WTC11 (cell line): ENCODE data around the gene JSRP1. TPM values are rescaled to one million over a fixed set of nuclear protein-coding genes. Genes with fewer than 3 reads are reported as not detected.

Experiments used
- ATAC-seq: fragments of 200-7000 bp; cut with Tn5 transposase; 2 replicates; pipeline ENCODE4 v1.10.0; 2021; ENCODE audit warnings: mild to moderate bottlenecking, moderate library complexity
- CTCF ChIA-PET: fragments of 300-600 bp; sonication (Branson Sonifier 250); formaldehyde crosslinking; loops from one replicate; lab custom pipeline; 2021; ENCODE audit warnings: antibody characterized with exemption; lab: Charles Lee
- POLR2A ChIA-PET: fragments of 350-600 bp; sonication (Branson Sonifier 250); formaldehyde crosslinking; loops from one replicate; lab custom pipeline; 2021; ENCODE audit warnings: antibody characterized with exemption; lab: Charles Lee
- DNase-seq: peaks from one replicate; pipeline ENCODE4 v3.0.0; 2021; ENCODE audit warnings: low spot score
- H3K27ac Mint-ChIP-seq: 2 replicates; pipeline ENCODE4 v1.8.0; 2021; ENCODE audit warnings: mixed read lengths
- H3K27me3 Mint-ChIP-seq: 2 replicates; pipeline ENCODE4 v1.8.0; 2021; ENCODE audit warnings: low read depth, mild to moderate bottlenecking, moderate library complexity, mixed read lengths
- H3K36me3 Mint-ChIP-seq: 2 replicates; pipeline ENCODE4 v1.8.0; 2021; ENCODE audit warnings: mixed read lengths
- H3K4me1 Mint-ChIP-seq: 2 replicates; pipeline ENCODE4 v1.8.0; 2022; ENCODE audit warnings: mixed read lengths
- H3K4me3 Mint-ChIP-seq: 2 replicates; pipeline ENCODE4 v1.8.0; 2021; ENCODE audit warnings: mild to moderate bottlenecking, moderate library complexity, mixed read lengths
- H3K9me3 Mint-ChIP-seq: 2 replicates; pipeline ENCODE4 v1.8.0; 2021; ENCODE audit warnings: mixed read lengths
- CBFB ChIP-seq: sonication (generic); formaldehyde crosslinking; IDR thresholded peaks from 2 replicates; pipeline ENCODE4 v1.8.1; 2022; ENCODE audit warnings: mild to moderate bottlenecking, low read depth, missing genetic modification reagents
- CREB1 ChIP-seq: sonication (generic); formaldehyde crosslinking; IDR thresholded peaks from 2 replicates; pipeline ENCODE4 v1.8.0; 2023; ENCODE audit warnings: mild to moderate bottlenecking, missing genetic modification reagents
- EMX1 ChIP-seq: fragments of 250-450 bp; sonication (Bioruptor Pico); IDR thresholded peaks from 2 replicates; pipeline ENCODE4 v1.8.0; 2021; ENCODE audit warnings: mild to moderate bottlenecking
- HMGA2 ChIP-seq: fragments of 250-450 bp; sonication (Bioruptor Pico); IDR thresholded peaks from 2 replicates; pipeline ENCODE4 v1.4.0; 2021; ENCODE audit warnings: mild to moderate bottlenecking, moderate library complexity
- NFATC4 ChIP-seq: fragments of 250-450 bp; sonication (Bioruptor Pico); IDR thresholded peaks from 2 replicates; pipeline ENCODE4 v1.9.0; 2021; ENCODE audit warnings: mild to moderate bottlenecking
- NFYB ChIP-seq: sonication (generic); formaldehyde crosslinking; conservative IDR thresholded peaks from 2 replicates; pipeline ENCODE4 v1.8.0; 2022; ENCODE audit warnings: low read depth, missing genetic modification reagents
- NR1H2 ChIP-seq: sonication (generic); formaldehyde crosslinking; IDR thresholded peaks from 2 replicates; pipeline ENCODE4 v1.9.0; 2021; ENCODE audit warnings: mild to moderate bottlenecking, moderate library complexity, missing genetic modification reagents
- NR2C2 ChIP-seq: sonication (generic); formaldehyde crosslinking; IDR thresholded peaks from 2 replicates; pipeline ENCODE4 v1.8.0; 2022; ENCODE audit warnings: mild to moderate bottlenecking, missing genetic modification reagents
- NR3C1 ChIP-seq: sonication (generic); formaldehyde crosslinking; conservative IDR thresholded peaks from 2 replicates; pipeline ENCODE4 v1.8.1; 2023; ENCODE audit warnings: low read depth, mild to moderate bottlenecking, missing genetic modification reagents
- SOX15 ChIP-seq: fragments of 250-450 bp; sonication (Bioruptor Pico); IDR thresholded peaks from 2 replicates; pipeline ENCODE4 v1.9.0; 2021; ENCODE audit warnings: mild to moderate bottlenecking
- SP1 ChIP-seq: sonication (generic); formaldehyde crosslinking; conservative IDR thresholded peaks from 2 replicates; pipeline ENCODE4 v1.8.1; 2022; ENCODE audit warnings: missing genetic modification reagents
- ZBTB21 ChIP-seq: sonication (generic); formaldehyde crosslinking; IDR thresholded peaks from 2 replicates; pipeline ENCODE4 v1.8.1; 2023; ENCODE audit warnings: mild to moderate bottlenecking, missing genetic modification reagents, borderline replicate concordance
- ZNF263 ChIP-seq: sonication (generic); formaldehyde crosslinking; IDR thresholded peaks from 2 replicates; pipeline ENCODE4 v1.8.1; 2022; ENCODE audit warnings: low read depth, mild to moderate bottlenecking, moderate library complexity, missing genetic modification reagents
- ZNF423 ChIP-seq: fragments of 250-450 bp; sonication (Bioruptor Pico); IDR thresholded peaks from 2 replicates; pipeline ENCODE4 v2.1.2; 2022; ENCODE audit warnings: mild to moderate bottlenecking, moderate library complexity
- total RNA-seq: library from RNA; stranded (reverse); gene quantifications from 3 replicates; pipeline ENCODE4 v1.2.3, GENCODE V29; 2021
- TF ChIP-seq, protein P1 (sequence below): fragments of 250-450 bp; sonication (Bioruptor Pico); IDR thresholded peaks from 2 replicates; pipeline ENCODE4 v2.1.2; 2022; ENCODE audit warnings: mild to moderate bottlenecking, moderate library complexity
- TF ChIP-seq, protein P2 (sequence below): fragments of 250-450 bp; sonication (Bioruptor Pico); IDR thresholded peaks from 2 replicates; pipeline ENCODE4 v1.8.0; 2021; ENCODE audit warnings: mild to moderate bottlenecking
- TF ChIP-seq, protein P3 (sequence below): sonication (generic); formaldehyde crosslinking; IDR thresholded peaks from 2 replicates; pipeline ENCODE4 v1.8.0; 2022; ENCODE audit warnings: mild to moderate bottlenecking, missing genetic modification reagents
- TF ChIP-seq, protein P4 (sequence below): sonication (generic); formaldehyde crosslinking; IDR thresholded peaks from 2 replicates; pipeline ENCODE4 v1.8.1; 2022; ENCODE audit warnings: low read depth, mild to moderate bottlenecking, moderate library complexity, missing genetic modification reagents, borderline replicate concordance
- TF ChIP-seq, protein P5 (sequence below): sonication (generic); formaldehyde crosslinking; IDR thresholded peaks from 2 replicates; pipeline ENCODE4 v1.8.0; 2022; ENCODE audit warnings: mild to moderate bottlenecking, missing genetic modification reagents
- TF ChIP-seq, protein P6 (sequence below): sonication (generic); formaldehyde crosslinking; IDR thresholded peaks from 2 replicates; pipeline ENCODE4 v1.8.1; 2023; ENCODE audit warnings: mild to moderate bottlenecking, missing genetic modification reagents, moderate library complexity
- TF ChIP-seq, protein P7 (sequence below): sonication (generic); formaldehyde crosslinking; IDR thresholded peaks from 2 replicates; pipeline ENCODE4 v1.8.1; 2022; ENCODE audit warnings: low read depth, missing genetic modification reagents, borderline replicate concordance
- TF ChIP-seq, protein P8 (sequence below): fragments of 250-450 bp; sonication (Bioruptor Pico); IDR thresholded peaks from 2 replicates; pipeline ENCODE4 v1.9.0; 2021; ENCODE audit warnings: mild to moderate bottlenecking

Gene JSRP1
- total RNA-seq, 1 experiment from 2014 or later = 0.33 TPM

DNA sequence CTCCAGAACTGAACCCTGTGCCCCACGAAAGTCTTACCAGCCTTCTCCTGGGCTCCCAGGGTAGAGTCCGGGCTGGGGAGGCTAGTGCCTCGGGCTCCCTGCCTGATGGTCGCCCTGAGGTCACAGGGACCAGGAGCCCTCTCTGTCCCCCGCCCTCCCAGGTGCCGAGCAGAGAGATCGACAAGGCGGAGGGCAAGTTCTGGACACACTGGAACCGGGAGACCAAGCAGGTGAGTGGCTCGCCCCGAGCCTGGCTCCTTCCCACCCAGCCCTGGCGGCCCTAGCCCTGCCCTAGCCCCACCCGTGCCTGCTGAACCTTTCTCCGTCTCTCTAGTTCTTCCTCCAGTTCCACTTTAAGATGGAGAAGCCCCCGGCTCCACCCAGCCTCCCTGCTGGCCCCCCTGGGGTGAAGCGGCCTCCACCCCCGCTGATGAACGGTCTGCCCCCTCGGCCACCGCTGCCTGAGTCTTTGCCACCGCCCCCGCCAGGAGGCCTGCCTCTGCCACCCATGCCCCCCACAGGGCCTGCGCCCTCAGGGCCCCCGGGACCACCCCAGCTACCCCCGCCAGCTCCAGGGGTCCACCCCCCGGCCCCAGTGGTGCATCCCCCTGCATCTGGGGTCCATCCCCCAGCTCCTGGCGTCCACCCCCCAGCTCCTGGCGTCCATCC is 8.7 kb downstream of the JSRP1 start (continued):
- TF ChIP-seq NR3C1 (CRISPR knock-in tag) (no peak), CREB1 (CRISPR knock-in tag) (no peak), NFYB (CRISPR knock-in tag) (no peak), HMGA2 (CRISPR knock-in tag) (no peak)
- TF ChIP-seq, protein P1, sequence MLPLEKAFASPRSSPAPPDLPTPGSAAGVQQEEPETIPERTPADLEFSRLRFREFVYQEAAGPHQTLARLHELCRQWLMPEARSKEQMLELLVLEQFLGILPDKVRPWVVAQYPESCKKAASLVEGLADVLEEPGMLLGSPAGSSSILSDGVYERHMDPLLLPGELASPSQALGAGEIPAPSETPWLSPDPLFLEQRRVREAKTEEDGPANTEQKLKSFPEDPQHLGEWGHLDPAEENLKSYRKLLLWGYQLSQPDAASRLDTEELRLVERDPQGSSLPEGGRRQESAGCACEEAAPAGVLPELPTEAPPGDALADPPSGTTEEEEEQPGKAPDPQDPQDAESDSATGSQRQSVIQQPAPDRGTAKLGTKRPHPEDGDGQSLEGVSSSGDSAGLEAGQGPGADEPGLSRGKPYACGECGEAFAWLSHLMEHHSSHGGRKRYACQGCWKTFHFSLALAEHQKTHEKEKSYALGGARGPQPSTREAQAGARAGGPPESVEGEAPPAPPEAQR = no peak

DNA sequence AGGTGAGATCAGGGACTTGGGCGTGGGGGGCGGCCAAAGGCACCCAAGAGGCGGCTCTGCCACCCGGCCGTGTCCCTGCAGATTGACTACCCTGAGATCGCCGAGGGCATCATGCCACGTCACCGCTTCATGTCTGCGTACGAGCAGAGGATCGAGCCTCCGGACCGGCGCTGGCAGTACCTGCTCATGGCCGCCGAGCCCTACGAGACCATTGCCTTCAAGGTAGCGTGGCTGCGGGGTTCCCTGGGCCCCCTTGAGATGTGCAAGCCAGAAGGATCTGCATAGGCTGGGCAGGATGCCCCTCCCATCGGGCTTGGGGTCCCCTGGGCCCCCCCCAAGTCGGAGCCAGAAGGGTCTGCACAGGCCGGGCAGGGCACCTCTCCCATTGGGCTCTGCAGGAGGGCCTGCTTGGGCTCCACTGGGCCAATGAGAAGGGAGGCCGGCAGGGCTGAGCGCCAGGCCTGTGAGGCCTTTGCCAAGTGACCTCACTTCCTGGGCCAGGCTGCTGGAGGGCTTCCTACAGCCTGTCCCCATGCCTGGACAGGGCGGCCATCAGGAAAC is 9.3 kb downstream of the JSRP1 start:
- CTCF ChIA-PET = interaction anchor here (1.0 kb wide), 1 partner anchor 15 kb away, joined by 4 read pairs; no protein-coding TSS in a partner anchor
- Mint-ChIP-seq H3K9me3 (no peaks in the 10 kb centered on the region), H3K4me1 (no peaks in the 10 kb centered on the region), H3K36me3 (peaks cover 18% of the 10 kb centered on the region), H3K27me3 (peaks cover 12% of the 10 kb centered on the region), H3K27ac (no peak overlapping the region), H3K4me3 (no peak overlapping the region)
- no peak for DNase-seq
- no peak for ATAC-seq
- TF ChIP-seq, protein P2, sequence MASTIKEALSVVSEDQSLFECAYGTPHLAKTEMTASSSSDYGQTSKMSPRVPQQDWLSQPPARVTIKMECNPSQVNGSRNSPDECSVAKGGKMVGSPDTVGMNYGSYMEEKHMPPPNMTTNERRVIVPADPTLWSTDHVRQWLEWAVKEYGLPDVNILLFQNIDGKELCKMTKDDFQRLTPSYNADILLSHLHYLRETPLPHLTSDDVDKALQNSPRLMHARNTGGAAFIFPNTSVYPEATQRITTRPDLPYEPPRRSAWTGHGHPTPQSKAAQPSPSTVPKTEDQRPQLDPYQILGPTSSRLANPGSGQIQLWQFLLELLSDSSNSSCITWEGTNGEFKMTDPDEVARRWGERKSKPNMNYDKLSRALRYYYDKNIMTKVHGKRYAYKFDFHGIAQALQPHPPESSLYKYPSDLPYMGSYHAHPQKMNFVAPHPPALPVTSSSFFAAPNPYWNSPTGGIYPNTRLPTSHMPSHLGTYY (CRISPR knock-in tag) = no peak
- TF ChIP-seq, protein P3, sequence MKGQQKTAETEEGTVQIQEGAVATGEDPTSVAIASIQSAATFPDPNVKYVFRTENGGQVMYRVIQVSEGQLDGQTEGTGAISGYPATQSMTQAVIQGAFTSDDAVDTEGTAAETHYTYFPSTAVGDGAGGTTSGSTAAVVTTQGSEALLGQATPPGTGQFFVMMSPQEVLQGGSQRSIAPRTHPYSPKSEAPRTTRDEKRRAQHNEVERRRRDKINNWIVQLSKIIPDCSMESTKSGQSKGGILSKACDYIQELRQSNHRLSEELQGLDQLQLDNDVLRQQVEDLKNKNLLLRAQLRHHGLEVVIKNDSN = no peak
- TF ChIP-seq ZNF423 (CRISPR knock-in tag) (no peak), NR2C2 (CRISPR knock-in tag) (no peak), CBFB (CRISPR knock-in tag) (no peak), EMX1 (CRISPR knock-in tag) (no peak), NR1H2 (no peak)
- TF ChIP-seq, protein P4, sequence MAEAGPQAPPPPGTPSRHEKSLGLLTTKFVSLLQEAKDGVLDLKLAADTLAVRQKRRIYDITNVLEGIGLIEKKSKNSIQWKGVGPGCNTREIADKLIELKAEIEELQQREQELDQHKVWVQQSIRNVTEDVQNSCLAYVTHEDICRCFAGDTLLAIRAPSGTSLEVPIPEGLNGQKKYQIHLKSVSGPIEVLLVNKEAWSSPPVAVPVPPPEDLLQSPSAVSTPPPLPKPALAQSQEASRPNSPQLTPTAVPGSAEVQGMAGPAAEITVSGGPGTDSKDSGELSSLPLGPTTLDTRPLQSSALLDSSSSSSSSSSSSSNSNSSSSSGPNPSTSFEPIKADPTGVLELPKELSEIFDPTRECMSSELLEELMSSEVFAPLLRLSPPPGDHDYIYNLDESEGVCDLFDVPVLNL (CRISPR knock-in tag) = no peak
- POLR2A ChIA-PET = no interaction called here

DNA sequence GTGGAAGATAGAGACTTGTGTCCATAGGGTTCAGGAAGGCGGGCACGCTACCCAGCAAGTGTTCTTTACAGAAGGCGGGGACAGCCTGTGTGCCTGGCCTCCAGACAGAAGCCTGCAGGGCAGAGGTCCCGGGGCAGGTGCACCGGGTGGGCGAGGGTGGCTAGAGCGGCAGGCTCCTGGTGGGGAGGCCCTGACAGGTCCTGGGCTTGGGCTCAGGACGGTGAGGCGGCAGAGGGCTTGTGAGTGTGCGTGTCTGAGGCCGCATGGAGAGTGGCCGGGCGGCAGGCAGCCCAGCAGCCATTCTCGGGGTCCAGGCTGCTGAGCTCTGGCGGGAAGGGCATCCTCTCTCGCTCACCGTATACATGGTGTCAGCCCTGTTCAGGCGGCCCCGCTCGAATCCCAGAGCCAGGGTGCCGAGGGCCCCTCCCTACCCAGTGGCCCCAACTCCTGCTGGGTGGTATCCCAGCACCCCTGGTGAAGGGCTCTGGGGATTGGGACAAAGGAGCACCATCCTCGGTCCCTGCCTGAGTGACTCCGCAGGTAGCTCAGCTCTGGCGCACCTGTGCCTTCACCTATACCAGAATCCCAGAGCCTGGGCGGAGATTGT is 10.1 kb downstream of the JSRP1 start:
- Mint-ChIP-seq H3K27ac (no peak overlapping the region), H3K4me3 (no peak overlapping the region), H3K27me3 (peaks cover 8% of the 10 kb centered on the region), H3K36me3 (peaks cover 18% of the 10 kb centered on the region), H3K9me3 (no peaks in the 10 kb centered on the region), H3K4me1 (peaks cover 3% of the 10 kb centered on the region)
- no peak for DNase-seq
- ChIA-PET CTCF (interaction anchor here (1.0 kb wide), 1 partner anchor 16 kb away, joined by 4 read pairs; no protein-coding TSS in a partner anchor), POLR2A (no interaction called here)
- no peak for ATAC-seq
- no peak for TF ChIP-seq SP1 (CRISPR knock-in tag)
- TF ChIP-seq, protein P5, sequence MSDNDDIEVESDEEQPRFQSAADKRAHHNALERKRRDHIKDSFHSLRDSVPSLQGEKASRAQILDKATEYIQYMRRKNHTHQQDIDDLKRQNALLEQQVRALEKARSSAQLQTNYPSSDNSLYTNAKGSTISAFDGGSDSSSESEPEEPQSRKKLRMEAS (CRISPR knock-in tag) = no peak
- TF ChIP-seq NFATC4 (CRISPR knock-in tag) = no peak
- TF ChIP-seq, protein P6, sequence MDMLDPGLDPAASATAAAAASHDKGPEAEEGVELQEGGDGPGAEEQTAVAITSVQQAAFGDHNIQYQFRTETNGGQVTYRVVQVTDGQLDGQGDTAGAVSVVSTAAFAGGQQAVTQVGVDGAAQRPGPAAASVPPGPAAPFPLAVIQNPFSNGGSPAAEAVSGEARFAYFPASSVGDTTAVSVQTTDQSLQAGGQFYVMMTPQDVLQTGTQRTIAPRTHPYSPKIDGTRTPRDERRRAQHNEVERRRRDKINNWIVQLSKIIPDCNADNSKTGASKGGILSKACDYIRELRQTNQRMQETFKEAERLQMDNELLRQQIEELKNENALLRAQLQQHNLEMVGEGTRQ (CRISPR knock-in tag) = no peak
- TF ChIP-seq, protein P7, sequence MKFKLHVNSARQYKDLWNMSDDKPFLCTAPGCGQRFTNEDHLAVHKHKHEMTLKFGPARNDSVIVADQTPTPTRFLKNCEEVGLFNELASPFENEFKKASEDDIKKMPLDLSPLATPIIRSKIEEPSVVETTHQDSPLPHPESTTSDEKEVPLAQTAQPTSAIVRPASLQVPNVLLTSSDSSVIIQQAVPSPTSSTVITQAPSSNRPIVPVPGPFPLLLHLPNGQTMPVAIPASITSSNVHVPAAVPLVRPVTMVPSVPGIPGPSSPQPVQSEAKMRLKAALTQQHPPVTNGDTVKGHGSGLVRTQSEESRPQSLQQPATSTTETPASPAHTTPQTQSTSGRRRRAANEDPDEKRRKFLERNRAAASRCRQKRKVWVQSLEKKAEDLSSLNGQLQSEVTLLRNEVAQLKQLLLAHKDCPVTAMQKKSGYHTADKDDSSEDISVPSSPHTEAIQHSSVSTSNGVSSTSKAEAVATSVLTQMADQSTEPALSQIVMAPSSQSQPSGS = no peak
- TF ChIP-seq ZBTB21 (CRISPR knock-in tag) = no peak
- TF ChIP-seq SOX15 (CRISPR knock-in tag) = no peak
- no peak for TF ChIP-seq ZNF263 (CRISPR knock-in tag)
- TF ChIP-seq, protein P8, sequence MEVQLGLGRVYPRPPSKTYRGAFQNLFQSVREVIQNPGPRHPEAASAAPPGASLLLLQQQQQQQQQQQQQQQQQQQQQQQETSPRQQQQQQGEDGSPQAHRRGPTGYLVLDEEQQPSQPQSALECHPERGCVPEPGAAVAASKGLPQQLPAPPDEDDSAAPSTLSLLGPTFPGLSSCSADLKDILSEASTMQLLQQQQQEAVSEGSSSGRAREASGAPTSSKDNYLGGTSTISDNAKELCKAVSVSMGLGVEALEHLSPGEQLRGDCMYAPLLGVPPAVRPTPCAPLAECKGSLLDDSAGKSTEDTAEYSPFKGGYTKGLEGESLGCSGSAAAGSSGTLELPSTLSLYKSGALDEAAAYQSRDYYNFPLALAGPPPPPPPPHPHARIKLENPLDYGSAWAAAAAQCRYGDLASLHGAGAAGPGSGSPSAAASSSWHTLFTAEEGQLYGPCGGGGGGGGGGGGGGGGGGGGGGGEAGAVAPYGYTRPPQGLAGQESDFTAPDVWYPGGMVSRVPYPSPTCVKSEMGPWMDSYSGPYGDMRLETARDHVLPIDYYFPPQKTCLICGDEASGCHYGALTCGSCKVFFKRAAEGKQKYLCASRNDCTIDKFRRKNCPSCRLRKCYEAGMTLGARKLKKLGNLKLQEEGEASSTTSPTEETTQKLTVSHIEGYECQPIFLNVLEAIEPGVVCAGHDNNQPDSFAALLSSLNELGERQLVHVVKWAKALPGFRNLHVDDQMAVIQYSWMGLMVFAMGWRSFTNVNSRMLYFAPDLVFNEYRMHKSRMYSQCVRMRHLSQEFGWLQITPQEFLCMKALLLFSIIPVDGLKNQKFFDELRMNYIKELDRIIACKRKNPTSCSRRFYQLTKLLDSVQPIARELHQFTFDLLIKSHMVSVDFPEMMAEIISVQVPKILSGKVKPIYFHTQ (CRISPR knock-in tag) = no peak
